Bronchial epithelial cell (primary cell): ENCODE results near the gene TAF1A. TPM values are rescaled to one million over a fixed set of nuclear protein-coding genes. Genes with fewer than 3 reads are reported as not detected.

ENCODE experiments used
- DNase-seq: peaks from one replicate; pipeline ENCODE4 v3.0.0-alpha.2; 2010; ENCODE audit warnings: low read depth
- FAIRE-seq: peaks from 2 replicates; lab custom pipeline; 2011; peaks lifted over from hg19 to GRCh38; lab: Jason Lieb, UNC
- H3K27me3 ChIP-seq: 2 replicates; pipeline ENCODE4 v1.5.1; 2011; ENCODE audit warnings: low read length; ENCODE audit not compliant: control insufficient read depth, insufficient read depth
- H3K36me3 ChIP-seq: 2 replicates; pipeline ENCODE4 v1.5.1; 2011; ENCODE audit warnings: low read length; ENCODE audit not compliant: control insufficient read depth, insufficient read depth
- H3K4me3 ChIP-seq: 2 replicates; pipeline ENCODE4 v1.5.1; 2011; ENCODE audit warnings: mild to moderate bottlenecking, low read depth, low read length, control low read depth
- total RNA-seq: library from RNA; depleted of rRNA; stranded (reverse); fragments of >200 nt; gene quantifications from 2 replicates; pipeline ENCODE4 v1.2.1, GENCODE V29; 2014
- TF ChIP-seq, protein P1 (sequence below): IDR thresholded peaks from 2 replicates; pipeline ENCODE4 v1.5.1; 2011; ENCODE audit warnings: mild to moderate bottlenecking, moderate library complexity, low read length, control low read depth, inconsistent platforms; ENCODE audit not compliant: insufficient read depth, severe bottlenecking

TAF1A gene
- total RNA-seq, 1 donor from 2014 or later = 14.5 TPM

DNA sequence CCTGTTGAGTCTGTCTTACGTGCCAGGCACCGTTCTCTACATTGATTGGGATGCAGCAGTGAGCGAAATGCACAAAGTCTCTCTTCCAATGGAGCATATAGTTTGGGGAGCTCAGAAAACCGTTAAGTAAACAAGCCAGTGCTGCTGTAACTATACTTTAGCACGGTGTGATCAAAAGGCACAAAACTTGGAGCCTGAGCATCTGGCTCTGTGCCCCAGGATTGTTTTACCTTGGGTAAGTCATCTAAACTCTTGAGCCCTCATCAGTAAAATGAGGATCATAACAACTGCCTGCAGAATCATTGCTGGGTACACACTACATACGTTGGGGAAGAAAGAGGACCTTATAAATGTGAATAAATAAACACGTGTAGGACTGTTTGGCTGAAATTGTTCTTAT is 43.6 kb downstream of the TAF1A start:
- peaks cover 3% of the 10 kb centered on the region for H3K27me3 ChIP-seq
- H3K4me3 ChIP-seq = no peak overlapping the region
- H3K36me3 ChIP-seq = no peaks in the 10 kb centered on the region
- TF ChIP-seq, protein P1, sequence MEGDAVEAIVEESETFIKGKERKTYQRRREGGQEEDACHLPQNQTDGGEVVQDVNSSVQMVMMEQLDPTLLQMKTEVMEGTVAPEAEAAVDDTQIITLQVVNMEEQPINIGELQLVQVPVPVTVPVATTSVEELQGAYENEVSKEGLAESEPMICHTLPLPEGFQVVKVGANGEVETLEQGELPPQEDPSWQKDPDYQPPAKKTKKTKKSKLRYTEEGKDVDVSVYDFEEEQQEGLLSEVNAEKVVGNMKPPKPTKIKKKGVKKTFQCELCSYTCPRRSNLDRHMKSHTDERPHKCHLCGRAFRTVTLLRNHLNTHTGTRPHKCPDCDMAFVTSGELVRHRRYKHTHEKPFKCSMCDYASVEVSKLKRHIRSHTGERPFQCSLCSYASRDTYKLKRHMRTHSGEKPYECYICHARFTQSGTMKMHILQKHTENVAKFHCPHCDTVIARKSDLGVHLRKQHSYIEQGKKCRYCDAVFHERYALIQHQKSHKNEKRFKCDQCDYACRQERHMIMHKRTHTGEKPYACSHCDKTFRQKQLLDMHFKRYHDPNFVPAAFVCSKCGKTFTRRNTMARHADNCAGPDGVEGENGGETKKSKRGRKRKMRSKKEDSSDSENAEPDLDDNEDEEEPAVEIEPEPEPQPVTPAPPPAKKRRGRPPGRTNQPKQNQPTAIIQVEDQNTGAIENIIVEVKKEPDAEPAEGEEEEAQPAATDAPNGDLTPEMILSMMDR = no peak
- no peak for DNase-seq
- no peak for FAIRE-seq

DNA sequence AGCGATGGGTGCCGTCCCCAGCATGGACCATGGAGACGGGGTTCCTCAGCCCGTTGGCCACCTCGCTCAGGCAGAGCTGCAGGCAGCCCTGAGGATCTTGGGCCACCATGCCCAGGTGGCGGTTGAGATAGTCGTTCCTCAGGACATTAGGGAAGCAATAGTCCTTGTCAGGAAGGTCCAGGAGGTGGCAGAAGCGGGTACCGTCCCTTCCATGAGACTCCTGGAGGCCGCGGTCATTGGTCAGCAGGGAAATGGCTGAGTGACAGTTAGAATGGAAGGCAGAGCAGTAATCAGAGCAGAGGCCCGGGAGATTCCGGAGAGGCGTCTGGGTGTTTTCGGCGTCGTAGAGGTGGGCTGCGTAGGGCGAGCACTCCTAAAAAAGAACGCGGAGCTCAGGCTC is 45.9 kb downstream of the TAF1A start:
- DNase-seq (no peak), FAIRE-seq (no peak)
- TF ChIP-seq, protein P1 = no peak

DNA sequence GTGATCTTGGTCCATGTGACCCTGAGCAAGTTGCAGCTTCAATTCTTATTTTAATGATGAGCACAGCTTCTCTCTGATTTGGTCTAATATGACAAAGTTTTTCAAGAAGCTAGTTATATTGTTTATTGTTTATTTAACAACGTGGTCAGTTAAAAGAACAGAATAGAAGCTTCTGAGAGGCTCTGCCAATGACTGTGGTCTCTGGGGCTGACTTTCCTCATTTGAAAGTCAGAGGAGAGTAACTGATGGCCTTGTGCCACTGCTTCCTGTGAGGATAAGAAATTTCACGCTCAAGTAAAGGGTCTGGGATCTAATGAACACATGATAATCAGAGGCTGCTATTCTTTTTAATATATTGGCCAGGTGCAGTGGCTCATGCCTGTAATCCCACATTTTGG is 49.1 kb downstream of the TAF1A start:
- FAIRE-seq (no peak), DNase-seq (no peak)
- TF ChIP-seq, protein P1 = no peak
- no peaks in the 10 kb centered on the region for H3K36me3 ChIP-seq
- H3K4me3 ChIP-seq = no peak overlapping the region
- H3K27me3 ChIP-seq = peaks cover 3% of the 10 kb centered on the region

More for the DNA sequence above, 45.9 kb downstream of the TAF1A start:
- H3K36me3 ChIP-seq = no peaks in the 10 kb centered on the region
- peaks cover 3% of the 10 kb centered on the region for H3K27me3 ChIP-seq
- H3K4me3 ChIP-seq = no peak overlapping the region

DNA sequence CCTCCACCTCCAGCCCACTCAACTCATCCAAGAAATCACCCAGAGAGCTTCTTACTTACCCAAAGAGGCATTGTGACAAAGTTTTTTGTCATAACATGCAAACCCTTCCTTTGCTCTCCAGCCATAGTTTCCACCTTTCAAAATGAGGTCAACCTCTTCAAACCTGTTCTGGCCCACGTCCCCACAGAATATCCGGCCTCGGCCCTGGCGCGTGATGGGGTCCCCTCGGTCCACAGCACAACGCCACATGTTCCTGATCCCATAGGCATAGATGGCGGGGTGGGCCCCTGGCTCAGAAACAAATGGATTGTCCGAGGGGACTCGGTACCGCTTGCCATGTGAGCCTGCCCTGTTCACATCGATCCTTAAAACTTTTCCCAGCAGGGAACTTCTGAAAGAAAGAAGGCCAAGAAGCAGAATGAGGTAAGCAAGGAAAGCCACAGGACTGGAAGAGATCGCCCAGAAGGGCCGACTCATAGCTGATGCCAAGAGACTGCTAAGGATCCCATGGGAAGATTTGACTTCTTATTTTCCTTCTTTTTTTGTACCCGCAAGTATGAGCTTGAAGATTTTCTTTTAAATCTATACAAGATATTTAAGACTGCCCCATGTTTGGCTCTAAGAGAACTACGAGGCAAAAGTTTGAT is 49.7 kb downstream of the TAF1A start:
- TF ChIP-seq, protein P1 = no peak
- Histone ChIP-seq H3K36me3 (no peaks in the 10 kb centered on the region), H3K27me3 (no peaks in the 10 kb centered on the region), H3K4me3 (no peak overlapping the region)
- DNase-seq (no peak), FAIRE-seq (no peak)

DNA sequence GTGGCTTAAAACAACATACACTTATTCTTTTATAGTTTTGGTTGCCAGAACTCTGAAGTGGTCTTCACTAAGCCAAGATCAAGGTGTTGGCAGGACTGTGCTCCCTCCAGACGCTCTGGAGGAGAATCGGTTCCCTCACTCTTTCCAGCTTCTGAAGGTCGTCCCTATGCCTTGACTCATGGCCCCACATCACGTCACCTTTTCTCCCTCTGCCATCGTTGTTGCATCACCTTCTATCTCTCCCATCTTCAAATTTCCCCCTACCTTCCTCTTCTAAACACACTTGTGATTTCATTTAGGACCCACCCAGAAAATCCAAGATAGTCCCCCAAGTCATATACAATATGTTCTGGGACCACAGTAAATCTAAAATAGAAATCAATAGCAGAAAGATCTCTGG is 54.3 kb downstream of the TAF1A start:
- no peak for FAIRE-seq
- TF ChIP-seq, protein P1 = no peak
- Histone ChIP-seq H3K27me3 (no peaks in the 10 kb centered on the region), H3K4me3 (no peak overlapping the region), H3K36me3 (no peaks in the 10 kb centered on the region)
- DNase-seq = no peak

DNA sequence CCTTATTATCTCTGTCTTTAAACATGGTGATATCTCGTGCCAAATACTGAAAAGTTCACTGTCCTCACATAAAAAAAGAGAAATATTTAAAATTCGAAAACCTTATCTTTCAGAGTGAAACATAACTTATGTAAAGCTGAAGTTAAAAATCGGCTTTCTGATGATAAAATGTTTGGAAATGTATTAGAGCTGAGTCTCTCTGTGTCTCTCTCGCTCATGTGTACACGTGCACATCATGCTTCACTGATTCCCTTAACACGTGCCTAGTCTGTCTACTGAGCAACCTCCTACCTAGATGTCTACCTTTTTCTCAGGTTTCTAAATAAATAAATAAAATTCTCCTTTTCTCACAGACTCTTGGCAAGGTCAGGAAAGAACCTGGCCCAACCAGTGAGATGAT is 58.9 kb downstream of the TAF1A start:
- FAIRE-seq (no peak), DNase-seq (no peak)

More for the DNA sequence above, 58.9 kb downstream of the TAF1A start:
- TF ChIP-seq, protein P1 = no peak
- H3K27me3 ChIP-seq = no peaks in the 10 kb centered on the region
- no peaks in the 10 kb centered on the region for H3K36me3 ChIP-seq
- H3K4me3 ChIP-seq = no peak overlapping the region
